Stimulated activated CD4-positive, alpha-beta T cell treated with anti-CD3 and anti-CD28 coated beads, Interleukin-12 subunit alpha, Interleukin-12 subunit beta, amount 100 ng/mL, for 4 hours (primary cell): ENCODE data around the gene DTNBP1.
A peak's percentile ranks its signal among the peaks of the same experiment; 100 is the strongest.

Experiments used
- DNase-seq: peaks from one replicate; pipeline ENCODE4 v3.0.0-alpha.2; 2020

Gene DTNBP1

GRCh38 chr6:15499125-15499524 is 163.7 kb downstream of the DTNBP1 start:
- DNase-seq: no peak

- DNase-seq: no peak
Observed at GRCh38 chr6:15498640-15499039, 164.2 kb downstream of the DTNBP1 start.

GRCh38 chr6:15496345-15497131 is 166.3 kb downstream of the DTNBP1 start:
- no peak for DNase-seq

- DNase-seq: no peak
Observed at GRCh38 chr6:15495375-15495901, 167.4 kb downstream of the DTNBP1 start.

- DNase-seq: no peak
Observed at GRCh38 chr6:15493437-15494168, 169.2 kb downstream of the DTNBP1 start.

- DNase-seq: no peak
Observed at GRCh38 chr6:15491986-15492269, 170.9 kb downstream of the DTNBP1 start.

GRCh38 chr6:15491255-15491985 is 171.4 kb downstream of the DTNBP1 start:
- peak; percentile 66 for DNase-seq

- DNase-seq: no peak
Observed at GRCh38 chr6:15490242-15491100, 172.4 kb downstream of the DTNBP1 start.

GRCh38 chr6:15489261-15489962 is 173.4 kb downstream of the DTNBP1 start:
- DNase-seq: no peak

GRCh38 chr6:15487262-15487661 is 175.6 kb downstream of the DTNBP1 start:
- no peak for DNase-seq

GRCh38 chr6:15485936-15486335 is 176.9 kb downstream of the DTNBP1 start:
- DNase-seq: no peak

- DNase-seq: no peak
Observed at GRCh38 chr6:15484821-15485220, 178.0 kb downstream of the DTNBP1 start.

GRCh38 chr6:15484140-15484539 is 178.7 kb downstream of the DTNBP1 start:
- no peak for DNase-seq

GRCh38 chr6:15483060-15483459 is 179.8 kb downstream of the DTNBP1 start:
- DNase-seq: no peak

GRCh38 chr6:15481390-15482291 is 181.2 kb downstream of the DTNBP1 start:
- DNase-seq: no peak

GRCh38 chr6:15480525-15480924 is 182.3 kb downstream of the DTNBP1 start:
- no peak for DNase-seq

- DNase-seq: no peak
Observed at GRCh38 chr6:15479761-15480160, 183.1 kb downstream of the DTNBP1 start.

GRCh38 chr6:15477746-15478145 is 185.1 kb downstream of the DTNBP1 start:
- no peak for DNase-seq

- DNase-seq: no peak
Observed at GRCh38 chr6:15476631-15477380, 186.0 kb downstream of the DTNBP1 start.

GRCh38 chr6:15475872-15476271 is 187.0 kb downstream of the DTNBP1 start:
- no peak for DNase-seq
